Fibroblast of mammary gland (primary cell): ENCODE measurements around the gene RPH3AL.

Source experiments
- DNase-seq: peaks from one replicate; pipeline ENCODE4 v3.0.0-alpha.2; 2010; ENCODE audit warnings: low read depth
- H3K4me3 ChIP-seq: 2 replicates; pipeline ENCODE4 v1.5.1; 2011; ENCODE audit warnings: low read depth, mild to moderate bottlenecking, low read length, moderate library complexity; ENCODE audit not compliant: control insufficient read depth
- TF ChIP-seq, protein P1 (sequence below): conservative IDR thresholded peaks from 2 replicates; pipeline ENCODE4 v1.5.1; 2011; ENCODE audit warnings: low read depth, low read length, inconsistent platforms; ENCODE audit not compliant: control insufficient read depth, insufficient read depth

The RPH3AL gene, protein sequence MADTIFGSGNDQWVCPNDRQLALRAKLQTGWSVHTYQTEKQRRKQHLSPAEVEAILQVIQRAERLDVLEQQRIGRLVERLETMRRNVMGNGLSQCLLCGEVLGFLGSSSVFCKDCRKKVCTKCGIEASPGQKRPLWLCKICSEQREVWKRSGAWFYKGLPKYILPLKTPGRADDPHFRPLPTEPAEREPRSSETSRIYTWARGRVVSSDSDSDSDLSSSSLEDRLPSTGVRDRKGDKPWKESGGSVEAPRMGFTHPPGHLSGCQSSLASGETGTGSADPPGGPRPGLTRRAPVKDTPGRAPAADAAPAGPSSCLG

DNA sequence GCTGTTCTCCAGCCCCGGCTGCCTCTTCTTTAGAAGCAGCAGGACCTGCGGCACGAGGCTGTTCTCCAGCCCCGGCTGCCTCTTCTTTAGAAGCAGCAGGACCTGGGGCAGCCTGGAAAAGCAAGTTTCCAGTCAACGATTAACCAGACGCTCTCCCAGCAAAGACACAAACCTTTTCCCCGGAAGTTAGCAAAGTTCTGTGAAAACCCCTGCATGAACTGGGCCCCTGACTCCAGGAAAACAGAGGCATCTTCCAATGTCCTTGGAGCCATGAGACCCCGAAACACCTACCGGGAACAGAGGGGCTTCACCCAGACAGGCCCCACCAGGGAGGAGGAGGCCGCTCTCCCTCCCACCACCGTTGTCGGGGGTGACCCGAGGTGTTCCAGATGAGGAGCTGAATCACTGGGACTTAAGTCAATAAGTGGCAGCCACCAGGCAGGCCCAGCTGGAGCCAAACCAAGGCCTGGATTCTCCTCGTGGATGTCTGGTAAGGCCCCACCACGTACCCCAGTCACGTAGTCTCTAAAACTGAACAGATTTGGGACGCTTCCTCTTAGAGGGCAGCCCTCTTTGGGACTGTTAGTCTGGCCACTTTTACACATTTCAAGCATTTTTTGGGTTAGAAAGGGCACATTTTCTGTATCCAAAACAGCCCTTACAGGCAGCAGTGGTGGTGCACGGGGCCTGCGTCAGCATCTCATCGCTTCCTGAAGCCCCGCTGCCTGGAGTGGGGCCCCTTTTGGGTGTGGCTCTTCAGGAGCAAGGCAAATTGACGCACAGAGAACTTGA lies at the start of gene RPH3AL:
Gene RPH3AL, minus strand, starts transcription at position 387 of the 792 bp plus-strand sequence. CDS start 25,264 bp downstream, outside the sequence.
- TF ChIP-seq, protein P1, sequence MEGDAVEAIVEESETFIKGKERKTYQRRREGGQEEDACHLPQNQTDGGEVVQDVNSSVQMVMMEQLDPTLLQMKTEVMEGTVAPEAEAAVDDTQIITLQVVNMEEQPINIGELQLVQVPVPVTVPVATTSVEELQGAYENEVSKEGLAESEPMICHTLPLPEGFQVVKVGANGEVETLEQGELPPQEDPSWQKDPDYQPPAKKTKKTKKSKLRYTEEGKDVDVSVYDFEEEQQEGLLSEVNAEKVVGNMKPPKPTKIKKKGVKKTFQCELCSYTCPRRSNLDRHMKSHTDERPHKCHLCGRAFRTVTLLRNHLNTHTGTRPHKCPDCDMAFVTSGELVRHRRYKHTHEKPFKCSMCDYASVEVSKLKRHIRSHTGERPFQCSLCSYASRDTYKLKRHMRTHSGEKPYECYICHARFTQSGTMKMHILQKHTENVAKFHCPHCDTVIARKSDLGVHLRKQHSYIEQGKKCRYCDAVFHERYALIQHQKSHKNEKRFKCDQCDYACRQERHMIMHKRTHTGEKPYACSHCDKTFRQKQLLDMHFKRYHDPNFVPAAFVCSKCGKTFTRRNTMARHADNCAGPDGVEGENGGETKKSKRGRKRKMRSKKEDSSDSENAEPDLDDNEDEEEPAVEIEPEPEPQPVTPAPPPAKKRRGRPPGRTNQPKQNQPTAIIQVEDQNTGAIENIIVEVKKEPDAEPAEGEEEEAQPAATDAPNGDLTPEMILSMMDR, result no peak
- H3K4me3 ChIP-seq, result no peak within 1 kb of the TSS
- no peak for DNase-seq

DNA sequence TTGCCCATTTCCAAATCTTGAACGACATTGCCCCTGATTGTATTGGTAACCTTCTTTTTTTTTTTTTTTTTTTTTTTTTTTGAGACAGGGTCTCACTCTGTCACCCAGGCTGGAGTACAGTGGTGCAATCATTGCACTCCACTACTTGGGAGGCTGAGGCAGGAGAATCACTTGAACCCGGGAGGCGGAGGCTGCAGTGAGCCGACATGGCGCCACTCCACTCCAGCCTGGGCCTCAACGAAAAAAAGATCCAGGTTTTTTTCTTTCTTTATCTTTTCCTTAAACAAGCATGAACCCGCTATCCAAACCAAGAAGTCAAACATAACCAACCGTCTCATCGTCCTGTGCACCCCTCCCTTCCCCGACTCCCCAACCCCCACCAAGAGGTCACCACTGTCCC lies 47.6 kb upstream of the RPH3AL start:
- DNase-seq, result no peak
- TF ChIP-seq, protein P1, result no peak

DNA sequence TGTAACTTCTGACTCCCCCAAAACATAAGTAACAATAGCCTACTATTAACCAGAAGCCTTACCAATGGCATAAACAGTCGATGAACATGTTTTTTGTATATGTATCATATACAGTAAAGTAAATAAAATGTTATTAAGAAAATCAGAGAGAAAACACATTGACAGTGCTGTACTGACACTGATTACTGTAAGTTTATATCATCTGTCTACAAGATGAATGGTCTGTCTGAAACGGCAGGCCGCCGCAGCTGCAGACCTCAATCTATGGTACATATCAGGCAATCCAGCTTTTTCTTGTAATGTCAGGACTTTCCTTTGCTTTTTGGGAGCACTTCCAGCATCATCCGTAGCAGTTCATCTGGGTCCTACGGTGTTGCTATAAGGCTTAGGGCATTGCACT lies 44.2 kb upstream of the RPH3AL start:
- no peak overlapping the region for H3K4me3 ChIP-seq
- no peak for DNase-seq

More for the DNA sequence above, 47.6 kb upstream of the RPH3AL start:
- H3K4me3 ChIP-seq, result no peak overlapping the region

DNA sequence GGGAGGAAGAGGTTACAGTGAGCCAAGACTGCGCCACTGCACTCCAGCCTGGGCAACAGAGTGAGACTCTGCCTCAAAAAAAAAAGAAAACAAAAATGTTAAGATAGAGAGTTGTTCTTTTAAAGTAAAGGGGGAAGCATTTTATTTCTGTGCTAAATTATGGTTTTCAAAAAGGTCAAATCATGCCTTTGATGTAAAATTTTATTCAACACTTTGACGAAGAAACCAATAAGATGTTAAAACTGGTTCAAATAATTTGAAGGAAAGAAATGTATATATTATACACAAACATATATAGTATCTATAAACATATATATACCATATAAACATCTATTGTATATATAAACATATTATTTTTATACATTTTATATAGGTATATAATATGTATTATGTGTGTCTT lies 43.4 kb upstream of the RPH3AL start:
- H3K4me3 ChIP-seq, result no peak overlapping the region
- no peak for DNase-seq
- TF ChIP-seq, protein P1, result no peak

More for the DNA sequence above, 44.2 kb upstream of the RPH3AL start:
- TF ChIP-seq, protein P1, result no peak

DNA sequence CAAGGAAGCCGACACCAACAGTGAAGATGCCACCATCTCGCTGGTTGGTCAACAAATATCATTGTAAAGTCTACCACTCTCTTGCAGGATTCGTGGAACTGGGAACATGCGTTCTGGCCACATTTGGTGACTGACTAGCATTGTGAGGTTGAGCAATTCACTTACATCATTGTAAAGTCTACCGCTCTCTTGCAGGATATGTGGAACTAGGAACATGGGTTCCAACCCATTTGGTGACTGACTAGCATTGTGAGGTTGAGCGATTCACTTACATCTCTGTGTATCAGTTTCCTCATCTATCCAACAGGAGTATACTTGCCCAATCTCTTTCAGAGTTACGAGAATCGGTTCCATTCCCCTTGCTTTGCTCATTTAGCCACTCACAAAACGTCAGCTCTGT lies 42.6 kb upstream of the RPH3AL start:
- no peak overlapping the region for H3K4me3 ChIP-seq
- TF ChIP-seq, protein P1, result no peak
- DNase-seq, result no peak

DNA sequence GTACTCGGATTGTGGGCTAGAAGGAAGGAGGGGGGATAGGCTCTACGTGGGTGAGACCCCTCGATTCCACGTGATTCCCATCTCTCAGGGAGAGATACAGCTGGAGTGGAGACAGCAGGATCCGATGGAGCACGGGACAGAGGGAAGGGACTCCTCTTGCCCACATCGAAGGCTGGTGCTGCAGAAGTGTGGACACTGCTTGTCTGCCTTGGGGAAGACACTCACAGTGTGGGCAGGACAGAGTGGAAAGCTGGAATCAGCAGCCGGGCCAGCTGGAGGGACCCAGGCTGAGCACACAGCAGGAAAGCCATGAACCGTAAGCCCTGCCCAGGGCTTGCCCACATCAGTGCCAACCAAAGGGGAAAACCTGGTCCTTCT lies 42.1 kb upstream of the RPH3AL start:
- TF ChIP-seq, protein P1, result no peak
- DNase-seq, result no peak
- H3K4me3 ChIP-seq, result no peak overlapping the region
